ENCODE results near the gene ARMC10.
"Not testable (repeated sequence)": the region's sequence is repeated elsewhere in the genome, so short reads cannot be mapped to it uniquely, and the experiment has no call there.

ARMC10 gene

DNA sequence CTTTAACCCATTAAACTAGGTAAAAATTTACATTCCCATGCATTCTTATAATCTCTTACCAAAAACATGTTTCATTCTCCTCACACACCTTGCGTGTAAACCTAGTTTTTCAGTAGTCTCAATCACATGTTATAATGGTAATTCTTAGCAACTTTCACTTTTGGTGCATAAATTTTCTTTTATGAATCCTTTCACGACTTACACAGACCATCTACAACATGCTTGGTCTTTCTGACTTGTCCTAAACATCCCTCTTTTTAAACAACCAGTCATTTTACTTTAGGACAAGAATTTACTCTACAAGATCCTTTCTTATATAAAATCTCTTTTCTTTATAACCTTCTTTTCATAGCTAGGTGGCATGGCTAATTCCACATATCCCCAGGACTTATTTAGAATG lies 26.1 kb upstream of the ARMC10 start:
- Mint-ChIP-seq H3K4me3 (no peak overlapping the region), H3K27ac (no peak overlapping the region), H3K4me1 (no peaks in the 10 kb centered on the region), H3K9me3 (peaks cover 60% of the 10 kb centered on the region), H3K36me3 (ENCODE audit: low read depth) (peaks cover 87% of the 10 kb centered on the region), H3K27me3 (ENCODE audit: low read depth, poor library complexity) (no peaks in the 10 kb centered on the region)
- no peak for TF ChIP-seq CTCF (IDR thresholded peaks at IDR 0.05)
- DNase-seq = no peak

DNA sequence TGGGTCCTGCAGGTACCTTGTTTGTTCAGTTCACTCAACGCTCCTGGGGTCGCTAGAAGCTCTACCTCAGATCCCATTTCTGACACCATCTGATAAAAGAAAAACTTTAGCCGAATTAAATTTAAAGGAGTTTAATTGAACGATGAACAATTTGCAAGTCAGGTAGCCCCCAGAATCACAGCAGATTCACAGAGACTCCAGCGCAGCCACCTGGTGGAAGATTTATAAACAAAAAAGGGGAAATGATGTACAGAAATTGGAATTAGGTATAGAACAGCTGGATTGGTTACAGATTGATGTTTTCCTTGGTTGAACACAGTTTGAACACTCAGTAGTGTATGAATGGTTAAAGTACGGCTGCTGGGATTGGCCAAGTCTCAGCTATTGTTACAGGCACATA lies 23.4 kb upstream of the ARMC10 start:
- no peak for TF ChIP-seq CTCF (IDR thresholded peaks at IDR 0.05)
- H3K36me3 Mint-ChIP-seq (ENCODE audit: low read depth) = peaks cover 81% of the 10 kb centered on the region

GRCh38 chr7:103056006-103056405 lies 18.9 kb upstream of the ARMC10 start:
- H3K27me3 Mint-ChIP-seq (ENCODE audit: low read depth, poor library complexity); H3K4me3 Mint-ChIP-seq; H3K4me1 Mint-ChIP-seq; DNase-seq; H3K9me3 Mint-ChIP-seq; H3K27ac Mint-ChIP-seq: not testable (repeated sequence)
- peaks cover 43% of the 10 kb centered on the region for H3K36me3 Mint-ChIP-seq (ENCODE audit: low read depth)

More for the DNA sequence above, 23.4 kb upstream of the ARMC10 start:
- no peaks in the 10 kb centered on the region for H3K27me3 Mint-ChIP-seq (ENCODE audit: low read depth, poor library complexity)
- H3K4me3 Mint-ChIP-seq = no peak overlapping the region
- H3K9me3 Mint-ChIP-seq = peaks cover 52% of the 10 kb centered on the region
- H3K4me1 Mint-ChIP-seq = no peaks in the 10 kb centered on the region
- DNase-seq = no peak
- no peak overlapping the region for H3K27ac Mint-ChIP-seq

- peaks cover 4% of the 10 kb centered on the region for H3K4me1 Mint-ChIP-seq
- H3K27me3 Mint-ChIP-seq (ENCODE audit: low read depth, poor library complexity) = no peaks in the 10 kb centered on the region
- H3K9me3 Mint-ChIP-seq = peaks cover 7% of the 10 kb centered on the region
- H3K27ac Mint-ChIP-seq = no peak overlapping the region
- no peak for TF ChIP-seq CTCF (IDR thresholded peaks at IDR 0.05)
- peaks cover 24% of the 10 kb centered on the region for H3K36me3 Mint-ChIP-seq (ENCODE audit: low read depth)
- no peak for DNase-seq
- no peak overlapping the region for H3K4me3 Mint-ChIP-seq
These were observed 16.8 kb upstream of the ARMC10 start for GRCh38 chr7:103058122-103058521.

DNA sequence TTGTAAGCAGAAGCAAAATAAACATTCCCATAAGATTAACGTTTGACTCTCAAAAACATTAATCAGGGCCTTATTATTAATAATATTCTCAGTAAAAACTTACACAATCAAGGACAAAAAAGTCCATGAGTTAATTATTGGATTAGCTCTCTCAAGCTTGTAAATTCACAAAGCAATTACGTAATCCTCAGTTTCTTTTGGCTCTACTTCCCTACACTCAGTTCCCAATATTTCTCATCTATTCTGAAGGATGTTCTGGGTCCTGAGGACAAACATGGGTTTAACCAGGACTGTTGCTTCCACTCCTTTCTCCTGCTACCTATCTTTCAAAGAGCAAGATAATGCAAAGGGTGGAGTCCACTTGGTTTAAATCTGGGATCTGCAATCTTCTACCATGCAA lies 15.5 kb upstream of the ARMC10 start:
- Mint-ChIP-seq H3K9me3 (no peaks in the 10 kb centered on the region), H3K36me3 (ENCODE audit: low read depth) (peaks cover 10% of the 10 kb centered on the region), H3K4me1 (peaks cover 4% of the 10 kb centered on the region), H3K27ac (no peak overlapping the region), H3K27me3 (ENCODE audit: low read depth, poor library complexity) (no peaks in the 10 kb centered on the region), H3K4me3 (no peak overlapping the region)
- no peak for DNase-seq
- no peak for TF ChIP-seq CTCF (IDR thresholded peaks at IDR 0.05)

GRCh38 chr7:103063895-103064294 lies 11.0 kb upstream of the ARMC10 start:
- H3K27ac Mint-ChIP-seq = no peak overlapping the region

More at GRCh38 chr7:103063895-103064294, 11.0 kb upstream of the ARMC10 start:
- peaks cover 4% of the 10 kb centered on the region for H3K4me1 Mint-ChIP-seq
- H3K27me3 Mint-ChIP-seq (ENCODE audit: low read depth, poor library complexity) = no peaks in the 10 kb centered on the region
- H3K4me3 Mint-ChIP-seq = no peak overlapping the region
- peaks cover 18% of the 10 kb centered on the region for H3K36me3 Mint-ChIP-seq (ENCODE audit: low read depth)
- no peak for DNase-seq
- H3K9me3 Mint-ChIP-seq = peaks cover 12% of the 10 kb centered on the region
- TF ChIP-seq CTCF (IDR thresholded peaks at IDR 0.05) = no peak
